Measurements from ENCODE around the gene NAB2.

The NAB2 gene

GRCh38 chr12:57094208-57095160 is 5.6 kb downstream of the NAB2 start:
- TF ChIP-seq CTBP1 (IDR thresholded peaks at IDR 0.05; ENCODE audit: borderline replicate concordance) (no peak), TARDBP (IDR thresholded peaks at IDR 0.05) (no peak), LEF1 (IDR thresholded peaks at IDR 0.05; ENCODE audit: borderline replicate concordance) (no peak), NFRKB (IDR thresholded peaks at IDR 0.05) (no peak), SUZ12 (IDR thresholded peaks at IDR 0.05) (no peak), SP1 (IDR thresholded peaks at IDR 0.05) (no peak), HDGF (IDR thresholded peaks at IDR 0.05; ENCODE audit: borderline replicate concordance) (no peak)
- TF ChIP-seq, protein P1, sequence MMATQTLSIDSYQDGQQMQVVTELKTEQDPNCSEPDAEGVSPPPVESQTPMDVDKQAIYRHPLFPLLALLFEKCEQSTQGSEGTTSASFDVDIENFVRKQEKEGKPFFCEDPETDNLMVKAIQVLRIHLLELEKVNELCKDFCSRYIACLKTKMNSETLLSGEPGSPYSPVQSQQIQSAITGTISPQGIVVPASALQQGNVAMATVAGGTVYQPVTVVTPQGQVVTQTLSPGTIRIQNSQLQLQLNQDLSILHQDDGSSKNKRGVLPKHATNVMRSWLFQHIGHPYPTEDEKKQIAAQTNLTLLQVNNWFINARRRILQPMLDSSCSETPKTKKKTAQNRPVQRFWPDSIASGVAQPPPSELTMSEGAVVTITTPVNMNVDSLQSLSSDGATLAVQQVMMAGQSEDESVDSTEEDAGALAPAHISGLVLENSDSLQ (IDR thresholded peaks at IDR 0.05): no peak
- CTCF ChIA-PET: interaction anchor here (1.5 to 3.4 kb wide), 3 partner anchors 17 to 67 kb away, joined by 5 to 23 read pairs (median 21); partner anchors contain the start of gene STAT6
- DNase-seq (ENCODE audit: extremely low spot score): no peak
- POLR2A ChIA-PET: interaction anchor here (2.3 to 4.7 kb wide), 2 partner anchors 16 to 17 kb away, joined by 14 to 23 read pairs; partner anchors contain the start of genes NEMP1 and STAT6

DNA sequence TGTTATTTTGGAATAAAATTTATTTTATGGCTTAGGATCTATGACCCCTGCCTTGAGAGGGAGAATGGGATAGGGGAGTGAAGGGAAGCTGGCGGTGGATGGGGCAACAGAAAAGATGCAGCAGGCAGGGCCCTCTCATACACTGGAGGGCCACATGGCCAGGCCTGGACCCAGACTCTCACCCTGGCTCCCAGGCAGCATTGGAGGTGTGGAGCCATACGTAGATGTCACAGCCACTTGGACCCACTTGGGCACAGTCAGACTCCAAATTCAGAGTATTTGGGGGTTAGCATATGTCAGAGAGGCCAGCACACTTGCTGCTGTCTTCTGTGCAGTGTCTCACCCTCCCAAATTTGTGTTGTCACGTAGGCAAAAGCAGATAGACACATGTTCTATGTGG is 6.5 kb downstream of the NAB2 start:
- POLR2A ChIA-PET: interaction anchor here (1.2 to 4.7 kb wide), 3 partner anchors 11 to 17 kb away, joined by 4 to 23 read pairs (median 14); partner anchors contain the start of genes NEMP1 and STAT6
- TF ChIP-seq FOXM1 (IDR thresholded peaks at IDR 0.05; ENCODE audit: borderline replicate concordance) (no peak), TARDBP (IDR thresholded peaks at IDR 0.05) (no peak), LEF1 (IDR thresholded peaks at IDR 0.05; ENCODE audit: borderline replicate concordance) (no peak), HDGF (IDR thresholded peaks at IDR 0.05; ENCODE audit: borderline replicate concordance) (no peak), FOXK2 (IDR thresholded peaks at IDR 0.05) (no peak), FOXA1 (IDR thresholded peaks at IDR 0.05) (no peak), BHLHE40 (IDR thresholded peaks at IDR 0.05; ENCODE audit: borderline replicate concordance) (no peak), ELF4 (IDR thresholded peaks at IDR 0.05) (no peak)
- CTCF ChIA-PET: interaction anchor here (1.2 kb wide), 1 partner anchor 17 kb away, joined by 3 read pairs; no protein-coding TSS in a partner anchor
- no peak for DNase-seq (ENCODE audit: extremely low spot score)

- DNase-seq (ENCODE audit: extremely low spot score): no peak
- POLR2A ChIA-PET: interaction anchor here (1.2 to 4.7 kb wide), 3 partner anchors 10 to 18 kb away, joined by 4 to 23 read pairs (median 14); partner anchors contain the start of genes NEMP1 and STAT6
- no peak for TF ChIP-seq SUZ12 (IDR thresholded peaks at IDR 0.05)
- TF ChIP-seq TARDBP (IDR thresholded peaks at IDR 0.05): no peak
- TF ChIP-seq, protein P1 (IDR thresholded peaks at IDR 0.05): no peak
- no peak for TF ChIP-seq HDGF (IDR thresholded peaks at IDR 0.05; ENCODE audit: borderline replicate concordance)
- no peak for TF ChIP-seq ARNT (IDR thresholded peaks at IDR 0.05)
- no peak for TF ChIP-seq CTBP1 (IDR thresholded peaks at IDR 0.05; ENCODE audit: borderline replicate concordance)
- TF ChIP-seq LEF1 (IDR thresholded peaks at IDR 0.05; ENCODE audit: borderline replicate concordance): no peak
- TF ChIP-seq ELF4 (IDR thresholded peaks at IDR 0.05): no peak
- TF ChIP-seq NFRKB (IDR thresholded peaks at IDR 0.05): no peak
- CTCF ChIA-PET: interaction anchor here (1.2 to 1.8 kb wide), 2 partner anchors 16 to 27 kb away, joined by 3 to 5 read pairs; no protein-coding TSS in a partner anchor
Measured at GRCh38 chr12:57096099-57096572, 7.2 kb downstream of the NAB2 start.

DNA sequence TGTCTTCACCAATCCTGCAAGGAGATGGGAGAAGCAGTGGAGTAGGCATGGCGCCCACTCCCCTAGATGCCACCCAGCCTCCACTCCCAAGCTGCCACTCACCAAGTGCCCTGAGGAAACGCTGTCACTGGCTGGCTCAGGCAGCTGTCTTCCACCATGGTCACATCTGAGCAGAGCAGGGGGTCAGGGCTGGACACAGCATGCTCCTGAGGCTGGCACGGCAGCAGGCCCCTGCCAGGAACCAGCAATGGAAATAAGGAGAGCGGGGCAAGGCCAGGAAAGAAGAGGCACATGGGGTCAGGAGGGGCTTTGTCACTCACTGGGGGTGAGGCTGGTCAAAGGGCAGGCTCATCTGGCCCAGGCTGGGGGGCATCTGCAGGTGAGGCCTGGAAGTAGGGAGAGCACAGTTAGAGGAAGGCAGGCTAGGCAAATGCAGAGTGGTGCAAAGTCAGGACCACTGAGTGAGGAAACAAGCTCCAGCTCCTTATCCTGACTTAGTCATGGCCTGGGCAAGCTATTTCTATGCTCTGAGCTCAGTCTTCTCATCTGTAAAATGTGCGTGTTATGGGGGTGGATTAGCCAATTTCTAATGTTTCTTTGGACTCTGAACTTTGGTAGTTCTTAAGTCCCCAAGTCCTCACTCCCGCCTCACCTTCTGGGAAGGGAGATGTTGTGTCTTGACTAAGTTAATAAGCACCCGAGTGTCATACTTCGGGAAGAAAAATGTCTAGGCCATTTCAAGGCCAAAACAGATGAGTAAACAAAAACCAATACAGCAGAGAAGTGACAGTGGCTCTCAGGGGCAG is 8.0 kb downstream of the NAB2 start:
- ChIA-PET POLR2A (interaction anchor here (2.3 to 3.6 kb wide), 2 partner anchors 15 kb away, joined by 14 to 25 read pairs; partner anchors contain the start of gene STAT6), CTCF (interaction anchor here (0.8 to 1.8 kb wide), 2 partner anchors 16 to 28 kb away, joined by 3 to 5 read pairs; no protein-coding TSS in a partner anchor)
- no peak for DNase-seq (ENCODE audit: extremely low spot score)
- no peak for TF ChIP-seq HDGF (IDR thresholded peaks at IDR 0.05; ENCODE audit: borderline replicate concordance)
- TF ChIP-seq CTBP1 (IDR thresholded peaks at IDR 0.05; ENCODE audit: borderline replicate concordance): no peak
- no peak for TF ChIP-seq FOXK2 (IDR thresholded peaks at IDR 0.05)
- no peak for TF ChIP-seq TARDBP (IDR thresholded peaks at IDR 0.05)
- no peak for TF ChIP-seq FOXA1 (IDR thresholded peaks at IDR 0.05)
- TF ChIP-seq NFRKB (IDR thresholded peaks at IDR 0.05): no peak
- no peak for TF ChIP-seq SP1 (IDR thresholded peaks at IDR 0.05)
- no peak for TF ChIP-seq SUZ12 (IDR thresholded peaks at IDR 0.05)
- no peak for TF ChIP-seq LEF1 (IDR thresholded peaks at IDR 0.05; ENCODE audit: borderline replicate concordance)
- no peak for TF ChIP-seq FOXM1 (IDR thresholded peaks at IDR 0.05; ENCODE audit: borderline replicate concordance)
- no peak for TF ChIP-seq ARNT (IDR thresholded peaks at IDR 0.05)

DNA sequence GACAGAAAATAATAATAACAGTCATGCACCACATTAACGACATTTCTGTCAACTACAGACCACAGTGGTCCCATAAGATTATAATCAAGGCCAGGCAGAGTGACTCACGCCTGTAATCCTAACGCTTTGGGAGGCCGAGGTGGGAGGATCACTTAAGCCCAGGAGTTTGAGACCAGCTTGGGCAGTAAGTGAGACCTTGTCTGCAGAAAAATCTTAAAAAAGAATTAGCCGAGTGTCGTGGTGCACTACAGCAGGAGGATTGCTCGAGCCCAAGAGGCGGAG is 8.6 kb downstream of the NAB2 start:
- CTCF ChIA-PET: interaction anchor here (0.8 to 3.3 kb wide), 3 partner anchors 14 to 28 kb away, joined by 3 to 11 read pairs (median 5); partner anchors contain the start of gene STAT6
- TF ChIP-seq CTBP1 (IDR thresholded peaks at IDR 0.05; ENCODE audit: borderline replicate concordance) (no peak), NFRKB (IDR thresholded peaks at IDR 0.05) (no peak), BHLHE40 (IDR thresholded peaks at IDR 0.05; ENCODE audit: borderline replicate concordance) (no peak), ARNT (IDR thresholded peaks at IDR 0.05) (no peak), HDGF (IDR thresholded peaks at IDR 0.05; ENCODE audit: borderline replicate concordance) (no peak), ELF4 (IDR thresholded peaks at IDR 0.05) (no peak), FOXK2 (IDR thresholded peaks at IDR 0.05) (no peak), FOXA1 (IDR thresholded peaks at IDR 0.05) (no peak), FOXM1 (IDR thresholded peaks at IDR 0.05; ENCODE audit: borderline replicate concordance) (no peak), LEF1 (IDR thresholded peaks at IDR 0.05; ENCODE audit: borderline replicate concordance) (no peak), SUZ12 (IDR thresholded peaks at IDR 0.05) (no peak), L3MBTL2 (conservative IDR thresholded peaks at IDR 0.05) (no peak), TARDBP (IDR thresholded peaks at IDR 0.05) (no peak), SP1 (IDR thresholded peaks at IDR 0.05) (no peak), ZNF384 (IDR thresholded peaks at IDR 0.05) (no peak)
- no peak for DNase-seq (ENCODE audit: extremely low spot score)
- POLR2A ChIA-PET: interaction anchor here (3.6 kb wide), 1 partner anchor 14 kb away, joined by 25 read pairs; the partner anchor contains the start of gene STAT6
